T follicular helper cell (primary cell): Measurements from ENCODE around the gene CYP2D6.

ENCODE experiments used
- DNase-seq: peaks from one replicate; pipeline ENCODE4 v3.0.0-alpha.2; 2020; ENCODE audit warnings: low read depth

Gene CYP2D6

GRCh38 chr22:42084874-42085273 lies 45.7 kb downstream of the CYP2D6 start:
- DNase-seq, result no peak

GRCh38 chr22:42083119-42083518 lies 47.5 kb downstream of the CYP2D6 start:
- DNase-seq, result no peak

- no peak for DNase-seq
Measured at GRCh38 chr22:42080287-42080686, 50.3 kb downstream of the CYP2D6 start.

- peak; percentile 98 for DNase-seq
Measured at GRCh38 chr22:42079319-42080251, 51.0 kb downstream of the CYP2D6 start, which contains the start of gene SMDT1. TSS of gene SMDT1 (plus strand) at chr22:42079700. CDS start at chr22:42079769, 69 bp downstream.

- no peak for DNase-seq
Measured at GRCh38 chr22:42078469-42079318, 51.9 kb downstream of the CYP2D6 start.

GRCh38 chr22:42077486-42078125 lies 53.0 kb downstream of the CYP2D6 start:
- DNase-seq, result no peak

GRCh38 chr22:42076764-42077485 lies 53.7 kb downstream of the CYP2D6 start:
- DNase-seq, result no peak
